ENCODE results near the gene VPS13A. TPM values are rescaled to one million over a fixed set of nuclear protein-coding genes. Genes with fewer than 3 reads are reported as not detected.
"Not testable (repeated sequence)": the region's sequence is repeated elsewhere in the genome, so short reads cannot be mapped to it uniquely, and the experiment has no call there.

VPS13A gene
- total RNA-seq, 1 experiment from 2014 or later = 32.2 TPM

DNA sequence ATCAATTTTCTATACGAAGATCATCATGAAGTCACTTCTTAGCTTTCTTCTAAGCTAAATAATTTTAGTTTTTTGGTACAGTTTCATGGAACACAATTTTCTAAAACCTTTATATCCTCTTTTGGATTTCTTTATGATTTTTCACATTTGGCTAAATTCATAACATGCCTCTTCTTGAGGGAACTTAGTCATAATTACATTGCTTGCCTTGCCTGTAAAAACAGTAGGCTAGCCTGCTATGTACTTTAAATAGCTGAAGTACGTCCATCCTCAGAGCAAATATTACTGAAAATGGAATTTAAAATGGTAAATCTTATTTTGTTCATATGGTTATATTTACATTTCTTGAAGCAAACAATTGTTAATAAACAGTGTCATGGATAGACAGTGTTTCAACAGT is 225.0 kb downstream of the VPS13A start:
- Histone ChIP-seq H3K27ac (ENCODE audit: low read depth, low read length, poor library complexity, severe bottlenecking) (no peak overlapping the region), H3K27me3 (replicated peaks; ENCODE audit: insufficient read depth, low read depth, low read length, poor library complexity) (peaks cover 16% of the 10 kb centered on the region), H3K4me1 (ENCODE audit: insufficient read depth, low read length, poor library complexity, severe bottlenecking) (no peaks in the 10 kb centered on the region), H3K4me3 (ENCODE audit: low read depth, low read length, poor library complexity, severe bottlenecking) (no peak overlapping the region), H3K9me3 (ENCODE audit: low read depth, low read length, poor library complexity, severe bottlenecking) (no peaks in the 10 kb centered on the region), H3K36me3 (ENCODE audit: insufficient read depth, low read length, poor library complexity, severe bottlenecking) (no peaks in the 10 kb centered on the region)
- BruUV-seq (replicated peaks) = no TSS peak
- no peak for DNase-seq (ENCODE audit: low spot score)
- TF ChIP-seq, protein P1, sequence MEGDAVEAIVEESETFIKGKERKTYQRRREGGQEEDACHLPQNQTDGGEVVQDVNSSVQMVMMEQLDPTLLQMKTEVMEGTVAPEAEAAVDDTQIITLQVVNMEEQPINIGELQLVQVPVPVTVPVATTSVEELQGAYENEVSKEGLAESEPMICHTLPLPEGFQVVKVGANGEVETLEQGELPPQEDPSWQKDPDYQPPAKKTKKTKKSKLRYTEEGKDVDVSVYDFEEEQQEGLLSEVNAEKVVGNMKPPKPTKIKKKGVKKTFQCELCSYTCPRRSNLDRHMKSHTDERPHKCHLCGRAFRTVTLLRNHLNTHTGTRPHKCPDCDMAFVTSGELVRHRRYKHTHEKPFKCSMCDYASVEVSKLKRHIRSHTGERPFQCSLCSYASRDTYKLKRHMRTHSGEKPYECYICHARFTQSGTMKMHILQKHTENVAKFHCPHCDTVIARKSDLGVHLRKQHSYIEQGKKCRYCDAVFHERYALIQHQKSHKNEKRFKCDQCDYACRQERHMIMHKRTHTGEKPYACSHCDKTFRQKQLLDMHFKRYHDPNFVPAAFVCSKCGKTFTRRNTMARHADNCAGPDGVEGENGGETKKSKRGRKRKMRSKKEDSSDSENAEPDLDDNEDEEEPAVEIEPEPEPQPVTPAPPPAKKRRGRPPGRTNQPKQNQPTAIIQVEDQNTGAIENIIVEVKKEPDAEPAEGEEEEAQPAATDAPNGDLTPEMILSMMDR (conservative IDR thresholded peaks at IDR 0.05; ENCODE audit: low read depth, low read length) = no peak
- TF ChIP-seq EZH2 (IDR thresholded peaks at IDR 0.05; ENCODE audit: borderline replicate concordance, low read depth, low read length, poor library complexity, severe bottlenecking) = no peak
- intact Hi-C loops (cut with micrococcal nuclease; ENCODE audit: unreplicated experiment) = no loop called here
- ChIA-PET POLR2A (ENCODE audit: low non-redundant PET) (no interaction called here), CTCF (no interaction called here)

DNA sequence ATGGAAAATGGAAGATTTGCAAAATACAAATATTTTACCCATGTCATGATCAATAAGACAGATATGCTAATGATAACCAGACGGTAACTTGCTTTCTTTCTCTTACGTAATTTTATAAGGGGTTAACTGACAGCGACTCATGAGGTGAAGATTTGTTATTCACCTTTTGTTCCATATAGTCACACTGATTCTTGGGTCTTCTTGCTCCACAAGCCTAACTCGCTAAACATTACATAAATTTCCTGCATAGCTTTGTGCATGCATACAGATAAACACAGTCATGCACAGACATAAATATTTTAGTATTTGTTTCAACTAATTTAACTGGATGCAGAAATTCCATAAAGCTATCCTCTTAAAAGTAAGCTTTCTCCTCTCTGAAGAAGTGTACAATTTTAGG is 225.9 kb downstream of the VPS13A start:
- intact Hi-C loops (cut with micrococcal nuclease; ENCODE audit: unreplicated experiment) = no loop called here
- DNase-seq (ENCODE audit: low spot score) = no peak
- POLR2A ChIA-PET (ENCODE audit: low non-redundant PET) = no interaction called here
- Histone ChIP-seq H3K36me3 (ENCODE audit: insufficient read depth, low read length, poor library complexity, severe bottlenecking) (no peaks in the 10 kb centered on the region), H3K9me3 (ENCODE audit: low read depth, low read length, poor library complexity, severe bottlenecking) (no peaks in the 10 kb centered on the region), H3K27ac (ENCODE audit: low read depth, low read length, poor library complexity, severe bottlenecking) (no peak overlapping the region), H3K27me3 (replicated peaks; ENCODE audit: insufficient read depth, low read depth, low read length, poor library complexity) (peaks cover 8% of the 10 kb centered on the region), H3K4me3 (ENCODE audit: low read depth, low read length, poor library complexity, severe bottlenecking) (no peak overlapping the region), H3K4me1 (ENCODE audit: insufficient read depth, low read length, poor library complexity, severe bottlenecking) (no peaks in the 10 kb centered on the region)
- BruUV-seq (replicated peaks) = no TSS peak
- CTCF ChIA-PET = no interaction called here
- TF ChIP-seq, protein P1 (conservative IDR thresholded peaks at IDR 0.05; ENCODE audit: low read depth, low read length) = no peak
- no peak for TF ChIP-seq EZH2 (IDR thresholded peaks at IDR 0.05; ENCODE audit: borderline replicate concordance, low read depth, low read length, poor library complexity, severe bottlenecking)

DNA sequence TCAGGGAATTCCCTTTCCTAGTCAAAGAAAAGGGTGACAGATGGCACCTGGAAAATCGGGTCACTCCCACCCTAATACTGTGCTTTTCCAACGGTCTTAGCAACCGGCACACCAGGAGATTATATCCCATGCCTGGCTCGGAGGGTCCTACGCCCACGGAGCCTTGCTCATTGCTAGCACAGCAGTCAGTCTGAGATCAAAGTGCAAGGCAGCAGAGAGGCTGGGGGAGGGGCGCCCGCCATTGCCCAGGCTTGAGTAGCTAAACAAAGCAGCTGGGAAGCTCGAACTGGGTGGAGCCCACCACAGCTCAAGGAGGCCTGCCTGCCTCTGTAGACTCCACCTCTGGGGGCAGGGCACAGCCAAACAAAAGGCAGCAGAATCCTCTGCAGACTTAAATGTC is 231.2 kb downstream of the VPS13A start:
- H3K4me1 ChIP-seq (ENCODE audit: insufficient read depth, low read length, poor library complexity, severe bottlenecking); H3K9me3 ChIP-seq (ENCODE audit: low read depth, low read length, poor library complexity, severe bottlenecking); POLR2A ChIA-PET (ENCODE audit: low non-redundant PET); BruUV-seq (replicated peaks); CTCF ChIA-PET; H3K36me3 ChIP-seq (ENCODE audit: insufficient read depth, low read length, poor library complexity, severe bottlenecking); H3K27me3 ChIP-seq (replicated peaks; ENCODE audit: insufficient read depth, low read depth, low read length, poor library complexity); intact Hi-C loops (cut with micrococcal nuclease; ENCODE audit: unreplicated experiment); H3K27ac ChIP-seq (ENCODE audit: low read depth, low read length, poor library complexity, severe bottlenecking); H3K4me3 ChIP-seq (ENCODE audit: low read depth, low read length, poor library complexity, severe bottlenecking); DNase-seq (ENCODE audit: low spot score): not testable (repeated sequence)

- ChIA-PET POLR2A (ENCODE audit: low non-redundant PET) (no interaction called here), CTCF (no interaction called here)
- H3K27me3 ChIP-seq (replicated peaks; ENCODE audit: insufficient read depth, low read depth, low read length, poor library complexity) = no peaks in the 10 kb centered on the region
- no peaks in the 10 kb centered on the region for H3K36me3 ChIP-seq (ENCODE audit: insufficient read depth, low read length, poor library complexity, severe bottlenecking)
- H3K27ac ChIP-seq (ENCODE audit: low read depth, low read length, poor library complexity, severe bottlenecking) = no peak overlapping the region
- TF ChIP-seq EZH2 (IDR thresholded peaks at IDR 0.05; ENCODE audit: borderline replicate concordance, low read depth, low read length, poor library complexity, severe bottlenecking) = no peak
- TF ChIP-seq, protein P1 (conservative IDR thresholded peaks at IDR 0.05; ENCODE audit: low read depth, low read length) = no peak
- peaks cover 6% of the 10 kb centered on the region for H3K4me1 ChIP-seq (ENCODE audit: insufficient read depth, low read length, poor library complexity, severe bottlenecking)
- H3K9me3 ChIP-seq (ENCODE audit: low read depth, low read length, poor library complexity, severe bottlenecking) = no peaks in the 10 kb centered on the region
- BruUV-seq (replicated peaks) = no TSS peak
- DNase-seq (ENCODE audit: low spot score) = peak; percentile 55
- intact Hi-C loops (cut with micrococcal nuclease; ENCODE audit: unreplicated experiment) = no loop called here
- no peak overlapping the region for H3K4me3 ChIP-seq (ENCODE audit: low read depth, low read length, poor library complexity, severe bottlenecking)
These were observed 240.2 kb downstream of the VPS13A start for GRCh38 chr9:77417566-77417965.
